Tibial nerve (tissue), 4 donors: ENCODE data around the gene GET3.

ENCODE experiments used
- CTCF ChIP-seq, 5 experiments: fragments of 200-600 bp in 3 of 5; fragments of 450-650 bp in 2 of 5; sonication (generic) in 3 of 5; IDR thresholded peaks; one replicate each; pipeline ENCODE4 v1.5.1; 2016 to 2019; ENCODE audit warnings: antibody characterized with exemption in 5 of 5, mild to moderate bottlenecking in 3 of 5, moderate library complexity in 2 of 5
- EP300 ChIP-seq, 2 donors: sonication (generic); formaldehyde crosslinking; IDR thresholded peaks; one replicate each; pipeline ENCODE4 v1.6.1; 2017; ENCODE audit warnings: antibody characterized with exemption in 2 of 2, mild to moderate bottlenecking in 1 of 2
- POLR2A ChIP-seq, 2 donors: fragments of 450-650 bp; IDR thresholded peaks; one replicate each; pipeline ENCODE4 v1.6.1; 2017; ENCODE audit warnings: antibody characterized with exemption in 2 of 2, mild to moderate bottlenecking in 2 of 2, moderate library complexity in 2 of 2

- TF ChIP-seq CTCF (IDR thresholded peaks at IDR 0.05): no peak
- TF ChIP-seq POLR2A (IDR thresholded peaks at IDR 0.05): no peak
- no peak for TF ChIP-seq EP300 (IDR thresholded peaks at IDR 0.05)
Measured at GRCh38 chr19:12711187-12711586, 26.1 kb upstream of the GET3 start.
